ENCODE data around the gene MTSS2.
A peak's percentile ranks its signal among the peaks of the same experiment; 100 is the strongest.

Gene MTSS2

GRCh38 chr16:70701596-70701995 is 15.7 kb upstream of the MTSS2 start:
- Histone ChIP-seq H3K27ac (peak overlapping the region; percentile 99 to 100), H3K4me1 (peaks cover under 1 to 100% (median 96%) of the 10 kb centered on the region in 4 donors), H3K27me3 (no peaks in the 10 kb centered on the region), H3K36me3 (peaks cover 0 to 5% (median 0%) of the 10 kb centered on the region in 3 donors), H3K9me3 (no peaks in the 10 kb centered on the region), H3K4me3 (no peak overlapping the region)
- TF ChIP-seq CTCF (IDR thresholded peaks at IDR 0.05), result no peak
- intact Hi-C loops (cut with DNase I; ENCODE audit: low total_unique reads), result loop anchor here (5.0 kb wide), 1 partner anchor 36 kb away; no protein-coding TSS in a partner anchor
- no peak for DNase-seq

- no peak for DNase-seq
- intact Hi-C loops (cut with DNase I; ENCODE audit: low total_unique reads), result loop anchor here (5.0 kb wide), 1 partner anchor 36 kb away; no protein-coding TSS in a partner anchor
- no peaks in the 10 kb centered on the region for H3K9me3 ChIP-seq
- peak overlapping the region; percentile 99 to 100 for H3K27ac ChIP-seq
- H3K4me3 ChIP-seq, result no peak overlapping the region
- no peaks in the 10 kb centered on the region for H3K27me3 ChIP-seq
- H3K36me3 ChIP-seq, result peaks cover 0 to 5% (median 0%) of the 10 kb centered on the region in 3 donors
- TF ChIP-seq CTCF (IDR thresholded peaks at IDR 0.05), result no peak
- H3K4me1 ChIP-seq, result peaks cover 0 to 100% (median 96%) of the 10 kb centered on the region in 4 donors
These were observed 15.2 kb upstream of the MTSS2 start for GRCh38 chr16:70701036-70701435.

GRCh38 chr16:70700101-70701020 is 14.5 kb upstream of the MTSS2 start:
- no peaks in the 10 kb centered on the region for H3K27me3 ChIP-seq
- peaks cover 0 to 5% (median 0%) of the 10 kb centered on the region in 3 donors for H3K36me3 ChIP-seq
- peaks cover 0 to 100% (median 93%) of the 10 kb centered on the region in 4 donors for H3K4me1 ChIP-seq
- peak overlapping the region; percentile 99 to 100 for H3K27ac ChIP-seq
- intact Hi-C loops (cut with DNase I; ENCODE audit: low total_unique reads), result loop anchor here (5.0 kb wide), 1 partner anchor 37 kb away; no protein-coding TSS in a partner anchor
- no peak overlapping the region for H3K4me3 ChIP-seq
- no peak for TF ChIP-seq CTCF (IDR thresholded peaks at IDR 0.05)
- peak; percentile 83 to 97 for DNase-seq
- no peaks in the 10 kb centered on the region for H3K9me3 ChIP-seq

- peaks cover 0 to 100% (median 90%) of the 10 kb centered on the region in 4 donors for H3K4me1 ChIP-seq
- H3K27me3 ChIP-seq, result no peaks in the 10 kb centered on the region
- intact Hi-C loops (cut with DNase I; ENCODE audit: low total_unique reads), result loop anchor here (5.0 kb wide), 1 partner anchor 38 kb away; no protein-coding TSS in a partner anchor
- H3K36me3 ChIP-seq, result peaks cover 0 to 5% (median 0%) of the 10 kb centered on the region in 3 donors
- no peaks in the 10 kb centered on the region for H3K9me3 ChIP-seq
- H3K27ac ChIP-seq, result peak overlapping the region; percentile 99 to 100
- DNase-seq, result no peak
- H3K4me3 ChIP-seq, result no peak overlapping the region
- TF ChIP-seq CTCF (IDR thresholded peaks at IDR 0.05), result no peak
These were observed 13.8 kb upstream of the MTSS2 start for GRCh38 chr16:70699696-70700095.

- DNase-seq, result no peak
- Histone ChIP-seq H3K36me3 (peaks cover 0 to 5% (median 0%) of the 10 kb centered on the region in 3 donors), H3K9me3 (no peaks in the 10 kb centered on the region), H3K4me3 (no peak overlapping the region), H3K27me3 (no peaks in the 10 kb centered on the region), H3K4me1 (peaks cover 0 to 100% (median 90%) of the 10 kb centered on the region in 4 donors), H3K27ac (peak overlapping the region; percentile 99 to 100)
- no peak for TF ChIP-seq CTCF (IDR thresholded peaks at IDR 0.05)
- intact Hi-C loops (cut with DNase I; ENCODE audit: low total_unique reads), result no loop called here
These were observed 13.0 kb upstream of the MTSS2 start for GRCh38 chr16:70698901-70699300.
